GM18951 (cell line): ENCODE results near the gene LHFPL2.

Source experiments
- POLR2A ChIP-seq: IDR thresholded peaks from 4 replicates; pipeline ENCODE4 v1.6.1; 2011; ENCODE audit warnings: mild to moderate bottlenecking; ENCODE audit not compliant: insufficient read length, insufficient read depth; ENCODE audit errors: extremely low read depth
- in situ Hi-C: fragments of 300-500 bp; cut with MboI; formaldehyde crosslinking; loops from one replicate; pipeline ENCODE4 v1.12.0; 2022; ENCODE audit warnings: low sequenced_read_pairs, mixed read lengths, inconsistent platforms; ENCODE audit not compliant: unreplicated experiment

LHFPL2 gene

DNA sequence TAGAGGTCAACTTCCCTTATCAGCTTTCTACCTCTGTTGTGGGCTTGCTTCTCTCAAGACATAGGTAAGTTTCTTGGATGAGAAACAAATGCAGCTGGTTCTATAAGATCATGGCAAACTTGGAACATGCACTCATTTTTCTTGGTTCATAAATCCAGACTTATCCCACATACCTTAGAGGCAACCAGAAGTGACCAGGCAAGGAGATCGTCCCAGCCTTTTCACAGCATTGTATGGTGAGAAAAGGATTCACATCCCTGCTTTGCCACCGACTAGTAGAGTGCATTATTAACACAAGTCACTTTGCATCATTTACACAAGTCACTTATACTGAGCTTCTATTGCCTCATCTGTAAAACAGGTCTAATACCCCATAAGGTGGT lies 35.4 kb downstream of the LHFPL2 start:
- in situ Hi-C loops = no loop called here
- no peak for TF ChIP-seq POLR2A

DNA sequence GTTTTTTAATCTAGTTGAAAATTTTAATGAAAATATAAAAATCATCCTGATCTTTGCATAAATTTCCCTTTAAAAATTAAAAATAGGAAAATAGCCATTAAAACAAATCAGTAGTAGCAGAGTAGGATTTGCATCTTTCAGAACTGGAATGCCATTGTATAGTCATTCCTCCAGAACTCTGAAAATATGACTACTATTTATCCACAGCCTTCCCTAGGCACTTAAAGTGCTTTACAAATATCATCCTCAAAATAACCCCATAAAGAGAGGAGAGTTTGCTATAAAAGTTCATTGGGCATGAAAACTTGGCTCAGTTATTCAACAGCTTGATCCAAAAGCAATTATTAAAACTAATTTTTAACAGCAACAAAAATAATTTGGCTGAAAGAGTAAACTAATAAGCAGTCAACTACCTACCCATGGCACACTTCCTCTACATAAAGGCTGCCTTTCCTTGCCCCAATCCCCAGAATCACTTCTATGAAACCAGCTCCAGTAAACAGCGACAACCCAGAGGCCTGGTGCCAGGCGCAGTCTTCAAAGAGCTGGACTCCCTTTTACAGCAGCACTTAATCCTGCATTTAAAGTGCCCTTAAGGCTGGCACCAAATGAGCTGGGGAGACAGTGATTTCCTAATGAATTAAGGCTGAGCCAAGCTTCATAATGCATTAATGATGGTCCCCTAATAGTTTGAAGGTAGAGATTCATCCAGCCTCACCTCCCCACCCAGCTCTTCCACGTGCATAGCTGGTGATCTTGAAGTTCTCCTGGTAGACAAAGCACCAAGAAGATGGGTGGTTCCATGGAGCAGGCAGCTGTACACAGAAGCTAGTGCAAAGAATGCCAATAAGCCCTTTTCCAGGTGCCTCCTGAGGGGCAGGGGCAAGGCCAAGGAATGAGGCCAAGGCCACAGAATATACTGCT lies 36.1 kb downstream of the LHFPL2 start:
- no peak for TF ChIP-seq POLR2A
- in situ Hi-C loops = no loop called here

GRCh38 chr5:78611126-78611605 lies 37.4 kb downstream of the LHFPL2 start:
- in situ Hi-C loops = no loop called here
- no peak for TF ChIP-seq POLR2A

DNA sequence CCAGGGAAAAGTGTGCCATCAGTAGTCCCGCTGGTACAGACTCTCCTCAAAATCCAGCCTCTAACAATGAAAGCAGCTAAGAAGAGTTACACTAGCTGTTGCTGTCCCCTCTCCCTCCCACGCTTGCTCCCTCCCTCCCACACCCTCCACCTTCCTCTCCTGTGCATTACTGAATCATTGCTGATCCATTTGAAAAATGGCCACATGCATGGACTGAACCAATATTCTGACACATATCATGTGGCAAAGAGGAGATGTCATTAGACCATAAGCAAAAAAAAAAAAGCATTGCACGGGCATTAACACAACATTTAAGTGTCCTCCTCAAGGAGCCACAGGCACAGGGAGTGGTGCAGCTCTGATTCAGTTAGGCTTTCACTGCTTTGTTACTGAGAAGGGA lies 37.9 kb downstream of the LHFPL2 start:
- in situ Hi-C loops = no loop called here
- TF ChIP-seq POLR2A = no peak

- TF ChIP-seq POLR2A = no peak
- in situ Hi-C loops = no loop called here
These were observed 38.4 kb downstream of the LHFPL2 start for GRCh38 chr5:78610163-78610583.

DNA sequence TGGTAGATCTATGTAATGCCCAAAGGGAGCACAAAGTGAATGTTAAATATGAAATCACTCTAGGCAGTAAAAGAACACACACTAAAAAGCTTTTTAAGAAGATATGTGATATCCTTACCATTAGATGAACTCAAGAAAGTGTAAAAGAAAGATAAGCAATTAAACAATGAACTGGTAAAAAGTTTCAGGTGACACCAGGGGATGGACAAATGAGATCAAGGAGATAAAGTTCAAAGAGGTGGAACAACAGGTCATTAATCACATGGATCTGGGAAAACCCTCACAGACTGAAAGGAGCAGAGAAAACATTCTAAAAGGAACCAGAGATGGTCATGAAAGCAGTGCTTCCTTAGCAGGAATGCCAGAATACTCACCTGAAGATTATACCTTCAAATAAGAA lies 40.7 kb downstream of the LHFPL2 start:
- in situ Hi-C loops = no loop called here
- TF ChIP-seq POLR2A = no peak

DNA sequence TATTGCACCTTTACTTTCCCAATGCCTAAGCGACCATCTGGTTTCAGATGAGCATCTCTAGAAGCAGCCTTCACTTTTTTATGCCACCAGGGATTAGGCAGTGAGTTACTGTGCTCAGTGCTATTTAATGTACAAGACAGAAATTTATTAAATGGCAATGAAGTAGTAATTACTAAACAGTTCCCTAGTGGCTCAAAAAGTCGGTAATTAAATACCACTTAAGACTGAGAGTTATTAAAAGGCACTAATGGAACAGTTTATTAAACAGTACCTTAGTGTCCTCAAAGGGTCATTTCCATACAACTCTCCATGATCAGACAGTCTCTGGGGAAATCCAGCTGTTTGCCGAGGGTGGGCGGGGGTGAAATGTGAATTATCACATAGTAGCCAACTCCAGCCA lies 42.3 kb downstream of the LHFPL2 start:
- TF ChIP-seq POLR2A = no peak
- in situ Hi-C loops = no loop called here

DNA sequence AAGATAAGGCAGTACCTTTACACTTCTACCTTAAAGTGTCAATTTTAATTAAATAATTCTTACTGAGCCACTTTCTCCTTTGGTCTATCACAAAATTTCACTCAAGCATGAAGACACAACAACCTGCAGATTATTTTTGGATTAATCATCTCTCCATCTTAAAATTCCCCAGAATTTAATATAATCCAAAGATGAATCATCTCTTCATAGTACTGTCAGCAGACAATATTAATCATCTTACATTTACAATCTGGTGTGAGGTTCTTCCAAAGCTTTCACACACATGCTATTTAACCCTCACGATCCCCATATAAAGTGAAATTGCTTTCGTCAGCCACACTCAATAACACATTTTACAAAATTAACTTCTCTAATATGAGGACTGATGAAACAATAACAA lies 43.0 kb downstream of the LHFPL2 start:
- in situ Hi-C loops = no loop called here
- no peak for TF ChIP-seq POLR2A

- no peak for TF ChIP-seq POLR2A
- in situ Hi-C loops = no loop called here
These were observed 43.8 kb downstream of the LHFPL2 start for GRCh38 chr5:78604689-78605285.

DNA sequence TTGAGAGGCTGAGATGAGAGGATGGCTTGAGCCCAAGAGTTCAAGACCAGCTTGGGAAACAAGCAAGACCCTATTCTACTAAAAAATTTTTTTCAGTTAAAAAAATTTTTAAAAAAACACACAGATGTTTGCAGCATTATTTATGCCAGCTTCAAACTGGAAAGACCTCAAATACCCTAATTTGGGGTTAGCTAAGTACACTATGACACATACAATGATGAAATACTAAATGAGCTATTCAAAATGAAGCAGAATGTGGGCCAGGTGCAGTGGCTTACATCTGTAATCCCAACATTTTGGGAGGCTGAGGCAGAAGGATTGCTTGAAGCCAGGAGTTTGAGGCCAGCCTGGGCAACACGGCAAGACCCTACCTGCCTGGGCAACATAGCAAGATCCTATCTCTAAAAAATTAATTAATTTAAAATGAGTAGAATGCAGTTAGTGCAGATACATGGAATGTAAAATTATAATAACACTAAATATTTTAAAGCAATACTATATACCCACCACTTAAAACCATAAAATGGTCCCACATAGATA lies 44.9 kb downstream of the LHFPL2 start:
- in situ Hi-C loops = no loop called here
- no peak for TF ChIP-seq POLR2A

GRCh38 chr5:78602400-78602799 lies 46.2 kb downstream of the LHFPL2 start:
- in situ Hi-C loops = no loop called here
- TF ChIP-seq POLR2A = no peak

DNA sequence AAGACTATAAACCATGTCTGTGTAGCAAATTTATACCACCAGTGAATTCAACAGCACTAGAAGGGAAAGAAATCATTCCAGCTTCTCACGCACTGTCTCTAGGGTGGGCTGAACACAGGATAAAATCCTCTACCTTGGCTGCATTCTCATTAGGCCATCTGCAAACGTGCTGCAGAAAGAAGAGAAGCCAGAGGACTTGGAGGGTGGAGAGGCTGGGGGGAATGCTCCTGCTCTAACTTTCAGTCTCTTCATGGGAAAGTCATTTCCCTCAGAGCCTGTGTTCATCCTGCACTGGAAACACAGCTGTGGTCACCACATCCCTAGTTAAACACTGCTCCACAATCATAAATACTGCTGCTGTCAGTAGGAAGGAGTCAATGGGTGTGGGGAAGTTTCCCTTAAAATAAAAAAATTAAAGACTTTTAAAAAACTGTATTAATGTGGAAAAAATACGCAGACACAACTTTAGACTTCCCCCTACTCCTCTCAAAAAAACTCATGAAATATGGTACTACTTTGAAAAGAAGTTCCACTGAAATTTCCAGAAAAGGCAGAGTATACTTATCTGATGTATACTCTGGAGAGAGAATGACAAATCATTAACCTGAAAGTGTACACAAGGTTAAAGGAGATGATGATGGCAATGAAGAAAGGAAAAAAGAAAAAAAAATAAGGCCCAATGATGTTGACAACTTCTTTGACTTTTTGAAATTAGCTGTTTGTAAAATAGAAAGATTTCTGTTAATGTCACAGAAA lies 46.8 kb downstream of the LHFPL2 start:
- in situ Hi-C loops = no loop called here

More for the DNA sequence above, 46.8 kb downstream of the LHFPL2 start:
- TF ChIP-seq POLR2A = no peak
